Measurements from ENCODE around the gene PPP1R14C.
A peak's percentile ranks its signal among the peaks of the same experiment; 100 is the strongest.

Gene PPP1R14C

GRCh38 chr6:150227281-150227680 is 84.4 kb downstream of the PPP1R14C start:
- no peak for DNase-seq

- no peak for DNase-seq
These were observed 85.4 kb downstream of the PPP1R14C start for GRCh38 chr6:150228072-150228733.

- no peak for DNase-seq
These were observed 86.8 kb downstream of the PPP1R14C start for GRCh38 chr6:150229436-150230163.

GRCh38 chr6:150230164-150230561 is 87.3 kb downstream of the PPP1R14C start:
- no peak for DNase-seq

GRCh38 chr6:150230832-150231524 is 88.1 kb downstream of the PPP1R14C start:
- no peak for DNase-seq

GRCh38 chr6:150231525-150231850 is 88.6 kb downstream of the PPP1R14C start:
- DNase-seq = no peak

- DNase-seq = no peak
These were observed 91.0 kb downstream of the PPP1R14C start for GRCh38 chr6:150233843-150234269.

- no peak for DNase-seq
These were observed 92.4 kb downstream of the PPP1R14C start for GRCh38 chr6:150235218-150235617.

- no peak for DNase-seq
These were observed 93.3 kb downstream of the PPP1R14C start for GRCh38 chr6:150236114-150236513.

- no peak for DNase-seq
These were observed 93.7 kb downstream of the PPP1R14C start for GRCh38 chr6:150236544-150236943.

GRCh38 chr6:150237626-150238025 is 94.8 kb downstream of the PPP1R14C start:
- DNase-seq = no peak

GRCh38 chr6:150238336-150238741 is 95.5 kb downstream of the PPP1R14C start:
- no peak for DNase-seq

- DNase-seq = no peak
These were observed 96.1 kb downstream of the PPP1R14C start for GRCh38 chr6:150238846-150239407.

- DNase-seq = peak; percentile 77
These were observed 98.9 kb downstream of the PPP1R14C start for GRCh38 chr6:150241756-150242155.

GRCh38 chr6:150243620-150244314 is 100.9 kb downstream of the PPP1R14C start:
- no peak for DNase-seq

- DNase-seq = no peak
These were observed 102.5 kb downstream of the PPP1R14C start for GRCh38 chr6:150245148-150245935.

- DNase-seq = no peak
These were observed 105.0 kb downstream of the PPP1R14C start for GRCh38 chr6:150247803-150248202.

- no peak for DNase-seq
These were observed 105.5 kb downstream of the PPP1R14C start for GRCh38 chr6:150248300-150248699.

GRCh38 chr6:150249261-150249660 is 106.4 kb downstream of the PPP1R14C start:
- no peak for DNase-seq

- DNase-seq = no peak
These were observed 108.0 kb downstream of the PPP1R14C start for GRCh38 chr6:150250826-150251225.

- DNase-seq = no peak
These were observed 108.8 kb downstream of the PPP1R14C start for GRCh38 chr6:150251566-150252186.

All from stimulated activated CD4-positive, alpha-beta T cell treated with anti-CD3 and anti-CD28 coated beads, Interleukin-15, amount 100 ng/mL, for 24 hours (primary cell).